ENCODE measurements around the gene MPPED1. TPM values are rescaled to one million over a fixed set of nuclear protein-coding genes. Genes with fewer than 3 reads are reported as not detected.
A peak's percentile ranks its signal among the peaks of the same experiment; 100 is the strongest.

The MPPED1 gene
- total RNA-seq (2021), result 0.16 to 0.35 TPM (median 0.21 TPM) in 3 replicates
- Bru-seq, nascent RNA, result percentile 9 among the genes with signal in this experiment
- long read RNA-seq, experiment 1, partial matches to known transcripts, result 0 of 1 reads
- long read RNA-seq, experiment 1, other reads (novel, unspliced or antisense), result 1 of 1 reads
- long read RNA-seq, experiment 2, result 0 reads
- long read RNA-seq, experiment 3, result 0 reads

- ATAC-seq, result peak; percentile 46
- POLR2A ChIA-PET, result no interaction called here
- H3K27ac Mint-ChIP-seq, result no peak within 1 kb of the TSS
- DNase-seq (ENCODE audit: low spot score), result no peak
- H3K4me3 Mint-ChIP-seq, result peak within 1 kb of the TSS; percentile 74
- no peaks in the 10 kb centered on the region for H3K36me3 Mint-ChIP-seq
- CTCF ChIA-PET, result interaction anchor here (0.7 to 1.7 kb wide), 4 partner anchors 54 to 471 kb away, joined by 3 to 5 read pairs (median 4); no protein-coding TSS in a partner anchor
- H3K27me3 Mint-ChIP-seq (ENCODE audit: low read depth), result peaks cover 52% of the 10 kb centered on the region
- TF ChIP-seq AR (CRISPR knock-in tag; IDR thresholded peaks at IDR 0.05) (no peak), AFF4 (CRISPR knock-in tag; IDR thresholded peaks at IDR 0.05; ENCODE audit: borderline replicate concordance) (no peak), HMGA2 (CRISPR knock-in tag; IDR thresholded peaks at IDR 0.05) (no peak), MYBL2 (CRISPR knock-in tag; IDR thresholded peaks at IDR 0.05) (no peak), ERG (CRISPR knock-in tag; IDR thresholded peaks at IDR 0.05) (no peak), IRF2 (CRISPR knock-in tag; IDR thresholded peaks at IDR 0.05; ENCODE audit: borderline replicate concordance, low read depth) (no peak), ZNF121 (CRISPR knock-in tag; IDR thresholded peaks at IDR 0.05) (no peak), CTCF (IDR thresholded peaks at IDR 0.05) (no peak), ZNF532 (CRISPR knock-in tag; IDR thresholded peaks at IDR 0.05; ENCODE audit: borderline replicate concordance) (no peak), ZSCAN18 (CRISPR knock-in tag; IDR thresholded peaks at IDR 0.05) (no peak)
- H3K9me3 Mint-ChIP-seq, result no peaks in the 10 kb centered on the region
- peaks cover 5% of the 10 kb centered on the region for H3K4me1 Mint-ChIP-seq
These were observed at the start of gene MPPED1 for GRCh38 chr22:43411869-43412807. Gene MPPED1 (plus strand): TSS chr22:43412014. CDS start chr22:43424986, 12,972 bp downstream.

All from WTC11 (cell line).